Sigmoid colon (tissue), 7 donors: ENCODE results near the gene REEP2. TPM values are rescaled to one million over a fixed set of nuclear protein-coding genes. Genes with fewer than 3 reads are reported as not detected.

ENCODE experiments used
- DNase-seq: peaks from one replicate; pipeline ENCODE4 v3.0.0-alpha.2; 2019
- H3K27ac ChIP-seq, 4 donors: fragments of 200-600 bp; sonication (generic); one replicate each; pipeline ENCODE4 v1.5.1; 2016 to 2019; ENCODE audit warnings: mild to moderate bottlenecking in 1 of 4
- H3K27me3 ChIP-seq, 3 donors: fragments of 200-600 bp; sonication (generic); one replicate each; pipeline ENCODE4 v1.5.1; 2019; ENCODE audit warnings: mild to moderate bottlenecking in 1 of 3
- H3K36me3 ChIP-seq, 4 donors: fragments of 200-600 bp; sonication (generic); one replicate each; pipeline ENCODE4 v1.5.1; 2016 to 2019
- H3K4me1 ChIP-seq, 4 donors: fragments of 200-600 bp; sonication (generic); one replicate each; pipeline ENCODE4 v1.5.1; 2017 to 2019
- H3K4me3 ChIP-seq, 4 donors: fragments of 200-600 bp; sonication (generic); one replicate each; pipeline ENCODE4 v1.5.1; 2017 to 2019; ENCODE audit warnings: mild to moderate bottlenecking in 2 of 4, moderate library complexity in 1 of 4
- H3K9me3 ChIP-seq, 4 donors: fragments of 200-600 bp in 3 of 4; sonication (generic) in 3 of 4; one replicate each; pipeline versions ENCODE4 v1.5.1 to v1.6.1; 2013 to 2019
- CTCF ChIP-seq, 4 experiments: fragments of 450-650 bp in 3 of 4; fragments of 200-600 bp in 1 of 4; IDR thresholded peaks; one replicate each; pipeline ENCODE4 v1.5.1; 2016 to 2019; ENCODE audit warnings: antibody characterized with exemption in 4 of 4, mild to moderate bottlenecking in 3 of 4, moderate library complexity in 2 of 4
- EP300 ChIP-seq, 4 donors: sonication (generic); formaldehyde crosslinking; IDR thresholded peaks; one replicate each; pipeline ENCODE4 v1.6.1; 2017; ENCODE audit warnings: antibody characterized with exemption in 4 of 4
- POLR2A ChIP-seq, 2 donors: fragments of 450-650 bp; IDR thresholded peaks; one replicate each; pipeline ENCODE4 v1.6.1; 2016; ENCODE audit warnings: antibody characterized with exemption in 2 of 2, mild to moderate bottlenecking in 2 of 2, moderate library complexity in 2 of 2
- POLR2AphosphoS5 ChIP-seq, 4 donors: sonication (generic); formaldehyde crosslinking; IDR thresholded peaks; one replicate each; pipeline ENCODE4 v1.6.1; 2017; ENCODE audit warnings: antibody characterized with exemption in 4 of 4
- WGBS, 2 donors: extraction: QIAGEN DNeasy Blood & Tissue Kit; methylation state at CpG; one replicate each; pipeline ENCODE4 v1.1.7; 2013; 5-methylcytosine and 5-hydroxymethylcytosine counted together
- intact Hi-C: fragments of 100-400 bp; cut with DNase I; formaldehyde crosslinking; loops from one replicate; pipeline ENCODE4 v1.15.1; 2023
- polyA plus RNA-seq, 3 donors: library from polyadenylated mRNA; stranded (reverse); fragments of 200-250 nt; gene quantifications; one replicate each; pipeline ENCODE4 v1.2.3, GENCODE V29; 2013
- total RNA-seq, 4 donors: library from RNA; depleted of rRNA; stranded (reverse); fragments of >200 nt; gene quantifications; one replicate each; pipeline ENCODE4 v1.1.0, GENCODE V29; 2016
- donor health status: healthy with polysubstance abuse.
- donor health status: Bipolar disorder and iron deficiency.
- donor health status: healthy.

Gene REEP2
- total and polyA plus RNA-seq, 7 donors: 0.92 to 24.6 (median 7.7) TPM

DNA sequence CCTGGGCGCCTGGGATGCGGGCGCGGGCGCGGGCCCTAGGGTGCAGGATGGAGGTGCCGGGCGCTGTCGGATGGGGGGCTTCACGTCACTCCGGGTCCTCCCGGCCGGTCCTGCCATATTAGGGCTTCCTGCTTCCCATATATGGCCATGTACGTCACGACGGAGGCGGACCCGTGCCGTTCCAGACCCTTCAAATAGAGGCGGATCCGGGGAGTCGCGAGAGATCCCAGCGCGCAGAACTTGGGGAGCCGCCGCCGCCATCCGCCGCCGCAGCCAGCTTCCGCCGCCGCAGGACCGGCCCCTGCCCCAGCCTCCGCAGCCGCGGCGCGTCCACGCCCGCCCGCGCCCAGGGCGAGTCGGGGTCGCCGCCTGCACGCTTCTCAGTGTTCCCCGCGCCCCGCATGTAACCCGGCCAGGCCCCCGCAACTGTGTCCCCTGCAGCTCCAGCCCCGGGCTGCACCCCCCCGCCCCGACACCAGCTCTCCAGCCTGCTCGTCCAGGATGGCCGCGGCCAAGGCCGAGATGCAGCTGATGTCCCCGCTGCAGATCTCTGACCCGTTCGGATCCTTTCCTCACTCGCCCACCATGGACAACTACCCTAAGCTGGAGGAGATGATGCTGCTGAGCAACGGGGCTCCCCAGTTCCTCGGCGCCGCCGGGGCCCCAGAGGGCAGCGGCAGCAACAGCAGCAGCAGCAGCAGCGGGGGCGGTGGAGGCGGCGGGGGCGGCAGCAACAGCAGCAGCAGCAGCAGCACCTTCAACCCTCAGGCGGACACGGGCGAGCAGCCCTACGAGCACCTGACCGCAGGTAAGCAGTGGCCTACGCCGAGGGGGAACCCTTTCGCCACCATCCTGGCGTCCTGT lies 26.6 kb downstream of the REEP2 start, which contains the start of gene EGR1:
Gene EGR1, plus strand, starts transcription at position 219 of the 864 bp plus-strand sequence. Its CDS starts 283 bp downstream, at position 502.
- H3K9me3 ChIP-seq: no peaks in the 10 kb centered on the region
- peak within 1 kb of the TSS; percentile 96 to 99 (median 98) for H3K27ac ChIP-seq
- WGBS, 2 donors: 0 to 1% methylated on average over 85 of the region's 85 CpGs
- no peaks in the 10 kb centered on the region for H3K36me3 ChIP-seq
- peak; percentile 41 to 49 for TF ChIP-seq POLR2A (IDR thresholded peaks at IDR 0.05)
- TF ChIP-seq POLR2AphosphoS5 (IDR thresholded peaks at IDR 0.05): peak; percentile 89 to 98 (median 94)
- TF ChIP-seq EP300 (IDR thresholded peaks at IDR 0.05): no peak
- peak in 2 of 4 experiments; percentile 11 to 13 for TF ChIP-seq CTCF (IDR thresholded peaks at IDR 0.05)
- intact Hi-C loops: loop anchor here (2.0 kb wide), 1 partner anchor 77 kb away; the partner anchor contains the start of gene ETF1
- H3K4me3 ChIP-seq: peak within 1 kb of the TSS; percentile 62 to 86 (median 76)
- H3K27me3 ChIP-seq: no peaks in the 10 kb centered on the region
- peaks cover 0 to 32% (median 26%) of the 10 kb centered on the region in 4 donors for H3K4me1 ChIP-seq
- DNase-seq: peak; percentile 98

DNA sequence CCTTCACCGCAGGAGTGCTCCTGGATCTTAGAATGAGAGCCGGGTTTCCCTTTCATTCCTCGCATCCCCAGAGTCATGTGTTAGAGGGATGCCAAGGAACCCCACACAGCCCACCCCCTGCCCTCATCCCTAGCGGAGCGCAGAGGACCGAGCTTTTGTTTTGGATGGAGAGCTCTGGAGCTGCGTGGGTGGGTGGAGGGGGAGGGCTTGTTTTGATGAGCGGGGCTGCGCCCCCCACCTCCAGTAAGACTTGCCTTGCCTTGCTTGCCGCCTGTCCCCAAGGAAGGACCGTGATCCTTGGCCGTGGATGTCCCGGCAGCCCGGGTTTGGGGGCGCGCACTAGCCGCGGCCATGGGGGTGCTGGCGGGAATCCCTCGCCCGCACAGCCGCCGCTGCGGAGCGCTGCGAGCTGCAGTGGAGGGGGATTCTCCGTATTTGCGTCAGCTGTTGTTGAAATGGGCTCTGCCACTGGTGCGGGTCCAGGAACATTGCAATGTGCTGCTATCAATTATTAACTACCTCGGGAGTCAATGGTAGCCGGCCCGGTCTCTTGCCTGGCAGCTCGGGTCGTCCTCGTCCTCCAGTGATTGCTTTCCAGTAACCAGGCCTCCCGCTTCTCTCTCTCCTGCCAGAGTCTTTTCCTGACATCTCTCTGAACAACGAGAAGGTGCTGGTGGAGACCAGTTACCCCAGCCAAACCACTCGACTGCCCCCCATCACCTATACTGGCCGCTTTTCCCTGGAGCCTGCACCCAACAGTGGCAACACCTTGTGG lies 27.5 kb downstream of the REEP2 start:
- intact Hi-C loops: no loop called here
- DNase-seq: no peak

GRCh38 chr5:138466900-138467710 lies 28.2 kb downstream of the REEP2 start:
- Histone ChIP-seq H3K27me3 (no peaks in the 10 kb centered on the region), H3K27ac (peak overlapping the region in 3 of 4 donors; percentile 96 to 99 (median 97)), H3K4me3 (peak overlapping the region; percentile 62 to 86 (median 76)), H3K9me3 (no peaks in the 10 kb centered on the region), H3K4me1 (peaks cover 0 to 32% (median 23%) of the 10 kb centered on the region in 4 donors), H3K36me3 (no peaks in the 10 kb centered on the region)
- no peak for DNase-seq
- 94 to 95% methylated on average over 45 of the region's 45 CpGs for WGBS, 2 donors
- intact Hi-C loops: no loop called here
- TF ChIP-seq POLR2A (IDR thresholded peaks at IDR 0.05) (no peak), CTCF (IDR thresholded peaks at IDR 0.05) (no peak), POLR2AphosphoS5 (IDR thresholded peaks at IDR 0.05) (peak in 3 of 4 donors; percentile 7 to 57 (median 41))

More for the DNA sequence above, 27.5 kb downstream of the REEP2 start:
- Histone ChIP-seq H3K4me1 (peaks cover 0 to 32% (median 24%) of the 10 kb centered on the region in 4 donors), H3K27me3 (no peaks in the 10 kb centered on the region), H3K27ac (peak overlapping the region in 3 of 4 donors; percentile 96 to 99 (median 97)), H3K36me3 (no peaks in the 10 kb centered on the region), H3K9me3 (no peaks in the 10 kb centered on the region), H3K4me3 (peak overlapping the region; percentile 62 to 86 (median 76))
- WGBS, 2 donors: 6 to 20% methylated on average over 39 of the region's 39 CpGs
- TF ChIP-seq CTCF (IDR thresholded peaks at IDR 0.05) (no peak), POLR2AphosphoS5 (IDR thresholded peaks at IDR 0.05) (peak in 3 of 4 donors; percentile 7 to 34 (median 21))

DNA sequence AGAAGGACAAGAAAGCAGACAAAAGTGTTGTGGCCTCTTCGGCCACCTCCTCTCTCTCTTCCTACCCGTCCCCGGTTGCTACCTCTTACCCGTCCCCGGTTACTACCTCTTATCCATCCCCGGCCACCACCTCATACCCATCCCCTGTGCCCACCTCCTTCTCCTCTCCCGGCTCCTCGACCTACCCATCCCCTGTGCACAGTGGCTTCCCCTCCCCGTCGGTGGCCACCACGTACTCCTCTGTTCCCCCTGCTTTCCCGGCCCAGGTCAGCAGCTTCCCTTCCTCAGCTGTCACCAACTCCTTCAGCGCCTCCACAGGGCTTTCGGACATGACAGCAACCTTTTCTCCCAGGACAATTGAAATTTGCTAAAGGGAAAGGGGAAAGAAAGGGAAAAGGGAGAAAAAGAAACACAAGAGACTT lies 28.9 kb downstream of the REEP2 start:
- TF ChIP-seq EP300 (IDR thresholded peaks at IDR 0.05) (no peak), POLR2AphosphoS5 (IDR thresholded peaks at IDR 0.05) (no peak), POLR2A (IDR thresholded peaks at IDR 0.05) (no peak), CTCF (IDR thresholded peaks at IDR 0.05) (no peak)
- peaks cover 0 to 32% (median 23%) of the 10 kb centered on the region in 4 donors for H3K4me1 ChIP-seq
- intact Hi-C loops: no loop called here
- H3K4me3 ChIP-seq: peak overlapping the region in 3 of 4 donors; percentile 69 to 86 (median 84)
- H3K9me3 ChIP-seq: no peaks in the 10 kb centered on the region
- no peaks in the 10 kb centered on the region for H3K36me3 ChIP-seq
- WGBS, 2 donors: 90 to 93% methylated on average over 14 of the region's 14 CpGs
- no peak for DNase-seq
- H3K27ac ChIP-seq: peak overlapping the region in 3 of 4 donors; percentile 3 to 99 (median 96)
- H3K27me3 ChIP-seq: no peaks in the 10 kb centered on the region
